Upper lobe of left lung (tissue), 4 donors: ENCODE measurements around the gene CBX3.

ENCODE experiments used
- EP300 ChIP-seq, 4 donors: sonication (generic); formaldehyde crosslinking; IDR thresholded peaks; one replicate each; pipeline ENCODE4 v1.5.1; 2017; ENCODE audit warnings: antibody characterized with exemption in 4 of 4, control low read depth in 2 of 4
- POLR2A ChIP-seq, 4 donors: fragments of 450-650 bp; IDR thresholded peaks; one replicate each; pipeline ENCODE4 v1.5.1; 2016 to 2017; ENCODE audit warnings: antibody characterized with exemption in 4 of 4, mild to moderate bottlenecking in 2 of 4
- POLR2AphosphoS5 ChIP-seq, 2 donors: sonication (generic); formaldehyde crosslinking; IDR thresholded peaks; one replicate each; pipeline ENCODE4 v1.5.1; 2017; ENCODE audit warnings: antibody characterized with exemption in 2 of 2
- TF ChIP-seq, protein P1 (sequence below), 6 experiments: fragments of 450-650 bp in 4 of 6; fragments of 200-600 bp in 2 of 6; sonication (generic) in 2 of 6; IDR thresholded peaks; one replicate each; pipeline ENCODE4 v1.5.1; 2016 to 2019; ENCODE audit warnings: antibody characterized with exemption in 6 of 6

DNA sequence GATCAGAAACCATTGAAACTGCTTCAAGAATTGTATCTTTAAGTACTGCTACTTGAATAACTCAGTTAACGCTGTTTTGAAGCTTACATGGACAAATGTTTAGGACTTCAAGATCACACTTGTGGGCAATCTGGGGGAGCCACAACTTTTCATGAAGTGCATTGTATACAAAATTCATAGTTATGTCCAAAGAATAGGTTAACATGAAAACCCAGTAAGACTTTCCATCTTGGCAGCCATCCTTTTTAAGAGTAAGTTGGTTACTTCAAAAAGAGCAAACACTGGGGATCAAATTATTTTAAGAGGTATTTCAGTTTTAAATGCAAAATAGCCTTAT lies 15.7 kb upstream of the CBX3 start:
- TF ChIP-seq EP300 (IDR thresholded peaks at IDR 0.05) (no peak), POLR2AphosphoS5 (IDR thresholded peaks at IDR 0.05) (no peak), POLR2A (IDR thresholded peaks at IDR 0.05) (no peak)
- TF ChIP-seq, protein P1, sequence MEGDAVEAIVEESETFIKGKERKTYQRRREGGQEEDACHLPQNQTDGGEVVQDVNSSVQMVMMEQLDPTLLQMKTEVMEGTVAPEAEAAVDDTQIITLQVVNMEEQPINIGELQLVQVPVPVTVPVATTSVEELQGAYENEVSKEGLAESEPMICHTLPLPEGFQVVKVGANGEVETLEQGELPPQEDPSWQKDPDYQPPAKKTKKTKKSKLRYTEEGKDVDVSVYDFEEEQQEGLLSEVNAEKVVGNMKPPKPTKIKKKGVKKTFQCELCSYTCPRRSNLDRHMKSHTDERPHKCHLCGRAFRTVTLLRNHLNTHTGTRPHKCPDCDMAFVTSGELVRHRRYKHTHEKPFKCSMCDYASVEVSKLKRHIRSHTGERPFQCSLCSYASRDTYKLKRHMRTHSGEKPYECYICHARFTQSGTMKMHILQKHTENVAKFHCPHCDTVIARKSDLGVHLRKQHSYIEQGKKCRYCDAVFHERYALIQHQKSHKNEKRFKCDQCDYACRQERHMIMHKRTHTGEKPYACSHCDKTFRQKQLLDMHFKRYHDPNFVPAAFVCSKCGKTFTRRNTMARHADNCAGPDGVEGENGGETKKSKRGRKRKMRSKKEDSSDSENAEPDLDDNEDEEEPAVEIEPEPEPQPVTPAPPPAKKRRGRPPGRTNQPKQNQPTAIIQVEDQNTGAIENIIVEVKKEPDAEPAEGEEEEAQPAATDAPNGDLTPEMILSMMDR (IDR thresholded peaks at IDR 0.05), result no peak
